Central memory CD8-positive, alpha-beta T cell (primary cell): Measurements from ENCODE around the gene IL17C.
"Not testable (repeated sequence)": the region's sequence is repeated elsewhere in the genome, so short reads cannot be mapped to it uniquely, and the experiment has no call there.

ENCODE experiments used
- ATAC-seq: fragments of 150-1000 bp; cut with Tn5 transposase; replicated peaks from 2 replicates; pipeline ENCODE4 v1.10.0; 2022; ENCODE audit warnings: mild to moderate bottlenecking, moderate FRiP score, moderate number of reproducible peaks; ENCODE audit not compliant: poor library complexity, severe bottlenecking; ENCODE audit errors: extremely low read depth
- DNase-seq, 2 donors: peaks; one replicate each; pipeline ENCODE4 v3.0.0; 2021; ENCODE audit warnings: low spot score in 2 of 2
- H3K27ac Mint-ChIP-seq: one replicate; pipeline ENCODE4 v1.8.0; 2022; ENCODE audit warnings: low read depth, mild to moderate bottlenecking, moderate library complexity, mixed read lengths
- H3K27me3 Mint-ChIP-seq: one replicate; pipeline ENCODE4 v1.8.0; 2022; ENCODE audit warnings: mixed read lengths
- H3K36me3 Mint-ChIP-seq: one replicate; pipeline ENCODE4 v1.8.0; 2022; ENCODE audit warnings: mild to moderate bottlenecking, moderate library complexity, mixed read lengths; ENCODE audit not compliant: insufficient read depth
- H3K4me1 Mint-ChIP-seq: one replicate; pipeline ENCODE4 v1.8.0; 2022; ENCODE audit warnings: mixed read lengths
- H3K4me3 Mint-ChIP-seq: one replicate; pipeline ENCODE4 v1.8.0; 2022; ENCODE audit warnings: mild to moderate bottlenecking, moderate library complexity, mixed read lengths
- H3K9me3 Mint-ChIP-seq: one replicate; pipeline ENCODE4 v1.8.0; 2022; ENCODE audit warnings: mixed read lengths

IL17C gene

DNA sequence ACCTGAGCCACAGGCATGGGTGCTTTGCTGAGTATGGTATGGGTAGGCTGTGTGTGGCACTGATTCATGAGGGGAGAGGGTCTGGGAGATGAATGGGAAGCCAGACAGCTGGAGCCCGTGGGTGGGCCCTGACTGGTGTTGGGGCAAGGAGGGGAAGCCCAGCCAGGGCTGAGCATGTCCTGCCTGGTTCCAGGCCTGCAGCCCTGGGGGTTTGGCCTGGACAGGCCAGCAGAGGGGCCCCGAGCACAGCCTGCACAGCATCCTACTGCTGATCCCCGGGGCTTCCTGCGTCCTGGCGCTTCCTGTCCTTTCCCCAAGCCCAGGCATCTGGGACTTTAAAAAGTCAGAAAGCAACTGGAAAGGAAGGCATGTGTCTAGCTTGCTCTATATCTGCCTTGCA is 29.1 kb downstream of the IL17C start:
- H3K4me3 Mint-ChIP-seq = no peak overlapping the region
- no peak for ATAC-seq

DNA sequence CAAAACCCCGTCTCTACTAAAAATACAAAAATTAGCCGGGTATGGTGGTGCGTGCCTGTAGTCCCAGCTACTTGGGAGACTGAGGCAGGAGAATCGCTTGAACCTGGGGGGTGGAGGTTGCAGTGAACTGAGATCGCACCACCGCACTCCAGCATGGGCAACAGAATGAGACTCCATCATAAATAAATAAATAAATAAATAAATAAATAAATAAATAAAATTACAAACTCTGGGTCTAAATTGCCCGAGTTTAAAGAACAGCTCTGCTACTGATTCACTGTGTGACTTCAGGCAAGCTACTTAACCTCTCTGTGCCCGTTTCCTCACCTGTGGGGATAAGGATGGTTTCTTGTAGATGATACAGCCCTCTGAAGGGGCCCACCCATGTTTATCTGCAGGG is 31.1 kb downstream of the IL17C start:
- DNase-seq, H3K27ac Mint-ChIP-seq, H3K4me1 Mint-ChIP-seq, H3K9me3 Mint-ChIP-seq, H3K36me3 Mint-ChIP-seq, ATAC-seq, H3K27me3 Mint-ChIP-seq, H3K4me3 Mint-ChIP-seq: not testable (repeated sequence)

More for the DNA sequence above, 29.1 kb downstream of the IL17C start:
- peaks cover 9% of the 10 kb centered on the region for H3K36me3 Mint-ChIP-seq
- H3K27me3 Mint-ChIP-seq = no peaks in the 10 kb centered on the region
- no peak overlapping the region for H3K27ac Mint-ChIP-seq
- H3K9me3 Mint-ChIP-seq = no peaks in the 10 kb centered on the region
- DNase-seq = no peak
- H3K4me1 Mint-ChIP-seq = no peaks in the 10 kb centered on the region

DNA sequence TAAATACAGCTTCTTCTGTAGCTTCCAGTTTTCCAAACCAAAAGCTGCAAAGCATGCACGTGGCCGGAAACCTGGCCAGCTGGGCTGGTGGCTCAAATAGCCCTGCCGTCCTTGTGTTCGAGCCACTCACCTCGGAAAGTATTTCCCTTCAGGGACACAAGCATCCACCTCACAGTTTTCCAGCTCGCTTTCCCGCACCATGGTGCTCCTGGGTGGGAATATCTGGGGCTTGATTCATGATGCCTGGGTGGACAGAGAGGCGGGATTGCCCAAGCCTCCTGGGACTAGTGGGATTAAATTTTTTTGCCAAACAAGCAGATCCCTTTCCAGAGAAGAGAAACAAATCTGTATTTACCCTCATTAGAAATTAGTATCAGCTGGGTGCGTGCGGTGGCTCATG is 31.6 kb downstream of the IL17C start:
- no peaks in the 10 kb centered on the region for H3K4me1 Mint-ChIP-seq

DNA sequence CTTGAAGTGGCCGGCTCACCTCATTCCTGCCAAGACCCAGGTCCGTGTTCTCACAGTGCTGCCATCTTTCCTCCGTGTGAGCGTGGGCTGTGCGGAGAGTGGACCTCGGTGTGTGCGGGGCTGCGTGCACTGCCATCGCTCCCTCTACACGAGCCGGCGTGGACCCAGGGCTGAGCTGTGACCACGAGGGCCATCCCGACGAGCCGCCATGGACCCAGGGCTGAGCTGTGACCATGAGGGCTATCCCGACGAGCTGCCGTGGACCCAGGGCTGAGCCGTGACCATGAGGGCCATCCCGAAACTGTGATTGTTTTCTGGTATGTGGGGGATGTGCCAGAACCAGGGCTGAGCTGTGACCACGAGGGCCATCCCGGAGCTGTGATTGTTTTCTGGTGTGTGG is 33.4 kb downstream of the IL17C start:
- no peaks in the 10 kb centered on the region for H3K27me3 Mint-ChIP-seq
- no peaks in the 10 kb centered on the region for H3K4me1 Mint-ChIP-seq
- H3K4me3 Mint-ChIP-seq = no peak overlapping the region
- no peaks in the 10 kb centered on the region for H3K9me3 Mint-ChIP-seq
- ATAC-seq (no peak), DNase-seq (no peak)
- H3K36me3 Mint-ChIP-seq = peaks cover 4% of the 10 kb centered on the region
- no peak overlapping the region for H3K27ac Mint-ChIP-seq

More for the DNA sequence above, 31.6 kb downstream of the IL17C start:
- ATAC-seq = no peak
- Mint-ChIP-seq H3K9me3 (no peaks in the 10 kb centered on the region), H3K27ac (no peak overlapping the region), H3K36me3 (peaks cover 4% of the 10 kb centered on the region), H3K27me3 (no peaks in the 10 kb centered on the region), H3K4me3 (no peak overlapping the region)
- DNase-seq = no peak

DNA sequence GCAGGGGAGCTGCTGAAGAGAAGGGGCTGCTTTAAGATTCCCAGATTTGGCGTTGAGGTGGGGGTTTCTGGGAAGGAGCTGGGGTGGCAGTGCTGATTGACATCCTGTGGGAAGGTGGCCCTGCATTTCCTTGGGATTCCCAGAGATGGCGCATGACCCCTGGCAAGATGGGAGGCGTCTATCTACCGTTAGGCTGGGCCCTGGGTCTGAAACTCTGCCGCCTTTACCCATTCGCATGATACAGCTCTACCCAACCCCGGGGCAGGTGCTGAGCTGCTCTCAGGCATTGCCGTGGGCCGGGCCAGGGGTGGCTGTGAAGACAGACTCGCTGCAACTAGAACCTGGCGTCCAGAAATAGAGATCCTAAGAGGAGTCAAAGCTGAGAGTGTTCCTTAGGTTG is 34.4 kb downstream of the IL17C start:
- ATAC-seq (no peak), DNase-seq (no peak)
- peaks cover 1% of the 10 kb centered on the region for H3K36me3 Mint-ChIP-seq
- H3K27me3 Mint-ChIP-seq = no peaks in the 10 kb centered on the region
- no peaks in the 10 kb centered on the region for H3K9me3 Mint-ChIP-seq
- no peaks in the 10 kb centered on the region for H3K4me1 Mint-ChIP-seq
- H3K27ac Mint-ChIP-seq = no peak overlapping the region
- no peak overlapping the region for H3K4me3 Mint-ChIP-seq

DNA sequence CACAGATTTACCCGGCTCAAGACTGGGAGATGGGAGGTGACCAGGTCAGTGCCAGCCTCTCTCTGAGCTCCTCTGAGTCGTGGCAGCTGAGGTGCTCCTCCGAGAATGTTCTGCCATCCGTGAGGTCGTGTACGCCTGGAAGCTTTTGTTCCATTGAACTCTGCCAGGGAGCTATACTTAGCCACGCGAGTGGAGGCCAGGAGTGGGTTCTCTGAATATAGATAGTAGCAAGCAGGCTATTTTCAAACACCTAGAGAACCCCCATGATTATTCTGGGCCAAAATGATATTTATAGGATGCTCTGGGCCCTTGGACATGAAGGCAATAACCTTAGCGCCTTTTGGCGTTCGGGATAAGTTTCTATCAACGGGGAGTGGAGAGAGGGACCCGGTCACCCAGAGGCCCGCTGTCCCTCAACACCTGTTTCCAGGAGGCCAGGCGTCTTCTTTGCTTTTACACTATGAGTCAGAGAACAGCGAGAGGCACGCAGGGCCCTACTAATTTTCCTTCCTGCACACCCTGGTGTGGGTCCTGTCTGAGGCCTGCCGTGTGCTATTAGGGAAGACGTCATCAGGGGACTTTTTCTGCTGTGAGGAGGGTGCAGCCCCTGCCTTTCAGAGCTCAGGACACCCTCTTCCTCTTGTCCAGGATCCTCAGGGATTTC is 35.5 kb downstream of the IL17C start:
- no peak for ATAC-seq
- Mint-ChIP-seq H3K4me1 (no peaks in the 10 kb centered on the region), H3K4me3 (no peak overlapping the region), H3K27me3 (no peaks in the 10 kb centered on the region), H3K27ac (no peak overlapping the region), H3K9me3 (no peaks in the 10 kb centered on the region), H3K36me3 (no peaks in the 10 kb centered on the region)
- no peak for DNase-seq

DNA sequence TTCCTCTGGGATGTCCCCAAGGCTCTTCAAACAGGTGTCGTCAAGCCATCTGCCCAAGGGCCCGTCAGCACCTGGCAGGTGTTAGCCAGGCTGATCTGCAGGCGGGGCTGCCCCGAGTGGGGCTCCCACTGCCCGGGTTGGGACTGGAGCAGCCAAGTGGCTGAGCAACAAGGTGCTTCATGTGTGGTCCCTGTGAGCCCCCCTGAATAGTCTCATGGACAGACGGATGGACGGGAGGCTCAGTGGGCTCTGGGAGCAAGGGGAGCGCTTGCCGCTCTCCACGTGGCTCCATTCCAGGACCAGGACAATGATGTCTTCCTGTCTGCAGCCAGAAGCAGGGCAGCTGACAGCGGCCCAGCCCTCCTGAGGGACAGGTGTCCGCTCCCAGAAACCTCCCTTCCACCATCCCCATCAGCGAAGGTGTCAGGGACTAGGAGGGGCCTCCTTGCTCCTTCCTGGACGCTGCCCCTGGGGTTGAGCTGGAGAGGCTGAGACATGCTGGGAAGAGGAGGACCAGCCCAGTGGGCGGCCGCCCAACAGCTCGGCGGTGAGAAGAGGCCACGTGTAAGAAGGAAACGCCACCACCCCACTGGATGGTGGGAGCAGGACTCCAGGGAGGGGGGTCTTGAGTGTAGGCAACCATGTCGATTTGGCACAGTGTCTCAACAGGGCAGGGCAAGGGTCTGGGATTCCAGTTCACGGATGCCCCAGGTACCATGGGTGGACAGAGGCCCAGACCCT is 38.3 kb downstream of the IL17C start:
- ATAC-seq = no peak
- no peak for DNase-seq
- Mint-ChIP-seq H3K4me1 (peaks cover 3% of the 10 kb centered on the region), H3K36me3 (peaks cover 8% of the 10 kb centered on the region), H3K9me3 (no peaks in the 10 kb centered on the region), H3K4me3 (no peak overlapping the region), H3K27me3 (no peaks in the 10 kb centered on the region), H3K27ac (no peak overlapping the region)

DNA sequence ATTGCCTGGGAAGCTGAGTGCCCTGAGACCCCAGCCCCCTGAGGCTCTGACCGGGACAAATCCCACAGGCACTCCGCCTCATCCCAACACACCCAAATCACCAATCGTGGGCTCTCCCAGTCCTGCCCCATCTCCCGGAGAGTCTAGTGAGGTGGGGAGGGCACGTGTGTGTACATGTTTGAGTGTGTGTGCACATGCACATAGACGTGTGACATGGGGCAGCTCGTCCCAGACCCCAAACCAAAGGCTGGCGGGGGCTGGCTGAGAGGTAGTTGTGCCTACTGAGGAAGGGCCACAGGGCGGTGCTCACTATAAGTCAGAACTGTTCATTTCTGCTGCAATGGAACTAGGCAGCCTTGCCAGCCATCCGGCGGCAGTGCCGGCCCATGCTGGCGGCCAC is 39.3 kb downstream of the IL17C start:
- Mint-ChIP-seq H3K36me3 (peaks cover 9% of the 10 kb centered on the region), H3K4me3 (no peak overlapping the region), H3K27me3 (no peaks in the 10 kb centered on the region), H3K27ac (no peak overlapping the region), H3K9me3 (no peaks in the 10 kb centered on the region), H3K4me1 (peaks cover 13% of the 10 kb centered on the region)
- ATAC-seq (no peak), DNase-seq (no peak)

DNA sequence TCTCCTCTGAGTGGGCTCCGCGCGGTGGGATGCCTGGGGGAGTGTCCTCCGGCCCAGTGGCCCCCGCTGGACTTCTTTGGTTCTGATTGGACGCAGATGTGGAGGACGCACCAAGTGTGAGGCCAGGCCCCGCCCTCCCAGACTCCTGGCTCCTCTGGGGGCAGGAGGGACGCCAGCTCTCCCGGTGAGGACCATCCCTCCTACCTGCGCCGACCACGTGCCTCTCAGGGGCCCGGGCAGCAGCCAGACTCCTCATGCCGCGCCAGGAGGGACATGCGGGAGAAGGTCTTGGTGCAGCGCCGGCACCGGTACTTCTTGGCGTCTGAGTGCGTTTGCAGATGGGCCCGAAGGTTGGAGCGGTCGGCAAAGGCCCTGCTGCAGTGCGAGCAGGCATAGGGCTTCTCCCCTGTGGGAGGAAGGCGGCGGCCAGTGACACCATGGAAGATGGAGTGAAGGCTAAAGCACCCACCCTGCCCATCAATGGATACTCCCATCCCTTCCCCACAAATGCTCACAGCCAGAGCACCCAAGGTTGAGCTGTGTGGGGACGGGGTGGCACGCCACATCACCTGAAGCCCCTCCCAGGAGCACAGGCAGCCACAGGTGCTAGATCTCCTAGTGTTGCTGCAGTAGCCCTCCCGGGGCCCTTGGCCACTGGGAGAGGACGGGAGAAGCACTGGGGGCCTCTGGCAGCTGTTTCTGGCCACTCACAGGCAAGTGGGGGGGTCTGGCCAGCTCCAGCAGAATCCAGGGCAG is 40.0 kb downstream of the IL17C start:
- Mint-ChIP-seq H3K4me1 (peaks cover 13% of the 10 kb centered on the region), H3K9me3 (no peaks in the 10 kb centered on the region), H3K27ac (no peak overlapping the region), H3K27me3 (no peaks in the 10 kb centered on the region), H3K36me3 (peaks cover 9% of the 10 kb centered on the region), H3K4me3 (no peak overlapping the region)
- DNase-seq (no peak), ATAC-seq (no peak)

DNA sequence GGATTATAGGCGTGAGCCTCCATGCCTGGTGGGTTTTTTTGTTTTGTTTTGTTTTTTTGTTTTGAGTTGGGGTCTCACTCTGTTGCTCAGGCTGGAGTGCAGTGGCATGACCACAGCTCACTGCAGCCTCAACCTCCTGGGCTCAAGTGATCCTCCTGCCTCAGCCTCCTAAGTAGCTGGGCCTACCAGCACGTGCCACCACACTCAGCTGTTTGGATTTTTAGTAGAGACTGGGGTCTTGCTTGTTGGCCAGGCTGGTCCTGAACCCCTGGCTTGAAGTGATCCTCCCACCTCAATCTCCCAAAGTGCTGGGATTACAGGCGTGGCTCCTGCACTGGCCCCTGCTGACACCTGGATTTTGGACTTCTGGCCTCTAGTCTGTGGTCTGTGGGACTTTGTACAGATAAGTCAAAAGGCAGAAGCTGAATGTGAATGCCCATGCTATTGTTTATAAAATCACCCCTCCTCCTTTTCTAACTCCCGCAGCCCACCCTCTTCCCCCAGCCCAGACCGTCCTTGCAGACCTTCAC is 42.2 kb downstream of the IL17C start:
- H3K36me3 Mint-ChIP-seq = peaks cover 13% of the 10 kb centered on the region
- H3K27me3 Mint-ChIP-seq = no peaks in the 10 kb centered on the region
- H3K9me3 Mint-ChIP-seq = no peaks in the 10 kb centered on the region
- DNase-seq (no peak), ATAC-seq (no peak)
- H3K4me1 Mint-ChIP-seq = peaks cover 13% of the 10 kb centered on the region
- no peak overlapping the region for H3K27ac Mint-ChIP-seq
- H3K4me3 Mint-ChIP-seq = no peak overlapping the region

DNA sequence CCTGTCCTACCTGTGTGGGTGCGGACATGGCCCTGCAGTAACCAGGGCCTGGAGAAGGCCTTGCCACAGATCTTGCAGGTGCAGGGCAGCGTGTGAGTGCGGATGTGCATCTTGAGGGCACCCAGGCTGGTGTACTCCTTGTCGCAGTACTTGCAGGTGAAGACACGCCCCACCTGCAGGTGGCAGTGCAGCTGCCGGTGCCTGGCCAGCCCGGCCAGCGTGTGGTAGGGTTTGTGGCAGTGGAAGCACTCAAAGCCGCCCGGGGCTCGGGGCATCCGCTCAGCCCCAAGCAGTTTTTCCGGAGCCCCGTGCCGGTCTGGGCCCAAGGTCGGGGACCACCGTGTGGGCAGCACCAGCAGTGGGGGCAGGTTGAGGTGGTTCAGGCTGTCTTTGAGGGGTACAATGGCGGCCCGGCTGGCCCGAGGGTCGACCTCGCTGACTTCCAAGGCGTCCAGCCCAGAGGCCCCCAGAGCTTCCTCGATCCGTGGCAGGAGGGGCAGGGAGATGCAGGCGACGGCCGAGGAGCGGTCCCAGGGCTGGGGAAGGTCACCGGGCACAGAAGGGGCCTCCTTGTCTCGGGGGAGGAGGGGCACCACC is 42.8 kb downstream of the IL17C start:
- Mint-ChIP-seq H3K4me1 (peaks cover 13% of the 10 kb centered on the region), H3K9me3 (no peaks in the 10 kb centered on the region), H3K27ac (peak overlapping the region; percentile 83), H3K36me3 (peaks cover 13% of the 10 kb centered on the region), H3K4me3 (peak overlapping the region; percentile 42), H3K27me3 (no peaks in the 10 kb centered on the region)
- DNase-seq = no peak
- no peak for ATAC-seq

DNA sequence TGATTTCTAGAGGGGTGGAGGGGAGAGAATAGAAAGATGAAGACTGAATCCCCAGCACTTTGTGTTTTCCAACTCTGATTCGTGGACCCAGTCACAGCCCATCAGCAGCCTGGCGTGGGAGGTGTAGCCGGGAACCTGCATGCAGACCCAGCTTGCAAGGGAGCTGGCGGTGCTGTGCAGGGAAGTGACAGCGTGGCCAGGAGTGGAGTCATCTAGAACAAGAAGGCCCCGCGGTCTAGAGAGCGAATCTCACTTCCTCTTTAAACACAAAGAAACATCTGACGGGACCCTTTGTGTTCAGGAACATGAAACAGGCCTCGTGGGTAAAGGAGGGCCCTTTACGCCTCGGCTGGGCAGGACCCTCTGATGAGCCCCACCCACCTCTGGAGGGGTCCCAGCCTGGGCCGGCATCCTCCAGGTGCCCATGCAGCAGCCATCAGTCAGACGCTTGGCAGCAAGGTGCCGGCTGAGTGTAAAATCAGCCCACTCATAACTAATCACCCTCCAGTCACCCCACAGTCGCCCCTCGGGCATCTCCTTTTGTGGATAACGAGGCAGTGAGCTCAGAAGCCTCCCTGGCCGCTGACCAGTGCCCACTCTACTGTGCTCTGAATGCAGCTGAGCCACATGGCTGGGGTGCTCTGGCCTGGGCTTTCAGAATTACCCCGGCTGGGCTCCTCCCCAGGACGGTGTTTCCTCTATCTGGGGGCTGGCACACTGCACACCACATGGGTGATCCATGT is 43.5 kb downstream of the IL17C start:
- no peak for DNase-seq
- Mint-ChIP-seq H3K4me3 (peak overlapping the region; percentile 42), H3K9me3 (no peaks in the 10 kb centered on the region), H3K36me3 (peaks cover 13% of the 10 kb centered on the region), H3K27me3 (no peaks in the 10 kb centered on the region), H3K27ac (peak overlapping the region; percentile 83), H3K4me1 (peaks cover 13% of the 10 kb centered on the region)
- peak; percentile 56 for ATAC-seq
